ENCODE measurements around the gene GCNT2.
"Not testable (repeated sequence)": the region's sequence is repeated elsewhere in the genome, so short reads cannot be mapped to it uniquely, and the experiment has no call there.

Gene GCNT2

GRCh38 chr6:10665595-10665994 lies 144.4 kb downstream of the GCNT2 start:
- not testable (repeated sequence) for DNase-seq

GRCh38 chr6:10668126-10668917 lies 147.2 kb downstream of the GCNT2 start:
- no peak for DNase-seq

- DNase-seq: no peak
Measured at GRCh38 chr6:10676403-10676802, 155.3 kb downstream of the GCNT2 start.

- DNase-seq: no peak
Measured at GRCh38 chr6:10678456-10678855, 157.3 kb downstream of the GCNT2 start.

Measured in Kasumi-1 (cell line).